RWPE2 (cell line): Measurements from ENCODE around the gene LRIG3.

Experiments
- ATAC-seq: fragments of 200-7000 bp; cut with Tn5 transposase; 3 replicates; pipeline ENCODE4 v1.9.1; 2021; ENCODE audit warnings: low read depth
- DNase-seq: peaks from one replicate; pipeline ENCODE4 v3.0.0-alpha.2; 2020; ENCODE audit warnings: low spot score
- H3K27ac ChIP-seq: fragments of 450-650 bp; 2 replicates; pipeline ENCODE4 v1.5.1; 2017; ENCODE audit warnings: mild to moderate bottlenecking; ENCODE audit not compliant: poor library complexity, severe bottlenecking
- H3K27me3 ChIP-seq: fragments of 250-450 bp; sonication (Bioruptor Pico); 2 replicates; pipeline ENCODE4 v1.5.1; 2021; ENCODE audit warnings: mild to moderate bottlenecking, moderate library complexity; ENCODE audit not compliant: insufficient read depth, poor library complexity, severe bottlenecking
- H3K36me3 ChIP-seq: fragments of 250-450 bp; sonication (Bioruptor Pico); 2 replicates; pipeline ENCODE4 v1.5.1; 2020; ENCODE audit warnings: low read depth, mild to moderate bottlenecking, moderate library complexity
- H3K4me1 ChIP-seq: fragments of 250-450 bp; sonication (Bioruptor Pico); 2 replicates; pipeline ENCODE4 v1.5.1; 2021; ENCODE audit warnings: mild to moderate bottlenecking, moderate library complexity; ENCODE audit not compliant: insufficient read depth, poor library complexity, severe bottlenecking
- H3K4me3 ChIP-seq: fragments of 250-450 bp; sonication (Bioruptor Pico); 2 replicates; pipeline ENCODE4 v1.5.1; 2021; ENCODE audit warnings: mild to moderate bottlenecking, moderate library complexity; ENCODE audit not compliant: severe bottlenecking
- H3K9me3 ChIP-seq: fragments of 250-450 bp; sonication (Bioruptor Pico); 2 replicates; pipeline ENCODE4 v1.5.1; 2021; ENCODE audit warnings: mild to moderate bottlenecking, moderate library complexity; ENCODE audit not compliant: severe bottlenecking
- CTCF ChIP-seq: fragments of 450-650 bp; IDR thresholded peaks from one replicate; pipeline ENCODE4 v1.5.1; 2017; ENCODE audit warnings: mild to moderate bottlenecking, moderate library complexity; ENCODE audit not compliant: poor library complexity, severe bottlenecking

Gene LRIG3

GRCh38 chr12:58965568-58965967 is 45.3 kb upstream of the LRIG3 start:
- Histone ChIP-seq H3K27ac (no peak overlapping the region), H3K4me3 (no peak overlapping the region), H3K36me3 (no peaks in the 10 kb centered on the region), H3K27me3 (no peaks in the 10 kb centered on the region), H3K4me1 (peaks cover 10% of the 10 kb centered on the region), H3K9me3 (no peaks in the 10 kb centered on the region)
- no peak for TF ChIP-seq CTCF
- ATAC-seq (no peak), DNase-seq (no peak)

- Histone ChIP-seq H3K4me1 (peaks cover 10% of the 10 kb centered on the region), H3K36me3 (no peaks in the 10 kb centered on the region), H3K27ac (no peak overlapping the region), H3K9me3 (no peaks in the 10 kb centered on the region), H3K4me3 (no peak overlapping the region), H3K27me3 (no peaks in the 10 kb centered on the region)
- no peak for TF ChIP-seq CTCF
- no peak for DNase-seq
- ATAC-seq: no peak
Measured at GRCh38 chr12:58963844-58964243, 43.5 kb upstream of the LRIG3 start.

GRCh38 chr12:58961906-58962305 is 41.6 kb upstream of the LRIG3 start:
- Histone ChIP-seq H3K9me3 (no peaks in the 10 kb centered on the region), H3K27me3 (no peaks in the 10 kb centered on the region), H3K4me1 (no peaks in the 10 kb centered on the region), H3K27ac (no peak overlapping the region), H3K36me3 (no peaks in the 10 kb centered on the region), H3K4me3 (no peak overlapping the region)
- no peak for TF ChIP-seq CTCF
- no peak for ATAC-seq
- DNase-seq: no peak

- H3K4me1 ChIP-seq: no peaks in the 10 kb centered on the region
- H3K9me3 ChIP-seq: no peaks in the 10 kb centered on the region
- no peaks in the 10 kb centered on the region for H3K36me3 ChIP-seq
- no peak overlapping the region for H3K27ac ChIP-seq
- no peak for DNase-seq
- no peak overlapping the region for H3K4me3 ChIP-seq
- no peak for TF ChIP-seq CTCF
- no peaks in the 10 kb centered on the region for H3K27me3 ChIP-seq
- ATAC-seq: no peak
Measured at GRCh38 chr12:58961166-58961565, 40.9 kb upstream of the LRIG3 start.

GRCh38 chr12:58959639-58960300 is 39.5 kb upstream of the LRIG3 start:
- Histone ChIP-seq H3K4me1 (no peaks in the 10 kb centered on the region), H3K27ac (no peak overlapping the region), H3K27me3 (no peaks in the 10 kb centered on the region), H3K36me3 (no peaks in the 10 kb centered on the region), H3K9me3 (no peaks in the 10 kb centered on the region), H3K4me3 (no peak overlapping the region)
- no peak for TF ChIP-seq CTCF
- DNase-seq: no peak
- no peak for ATAC-seq
